IPS-18a (cell line): Measurements from ENCODE around the gene MYH10.

Experiments used
- H3K27ac ChIP-seq: one replicate; pipeline ENCODE4 v1.5.1; 2013; ENCODE audit warnings: low read length
- H3K27me3 ChIP-seq: one replicate; pipeline ENCODE4 v1.6.1; 2013; ENCODE audit warnings: mild to moderate bottlenecking, low read length; ENCODE audit not compliant: control insufficient read depth, insufficient read depth
- H3K36me3 ChIP-seq: one replicate; pipeline ENCODE4 v1.6.1; 2013; ENCODE audit warnings: low read depth, low read length; ENCODE audit not compliant: control insufficient read depth
- H3K4me1 ChIP-seq: one replicate; pipeline ENCODE4 v1.6.1; 2013; ENCODE audit warnings: low read depth, low read length; ENCODE audit not compliant: control insufficient read depth
- H3K4me3 ChIP-seq: one replicate; pipeline ENCODE4 v1.5.1; 2013; ENCODE audit warnings: low read length
- H3K9ac ChIP-seq: one replicate; pipeline ENCODE4 v1.6.1; 2013; ENCODE audit warnings: mild to moderate bottlenecking, low read length, moderate library complexity
- H3K9me3 ChIP-seq: one replicate; pipeline ENCODE4 v1.6.1; 2013; ENCODE audit warnings: low read depth, low read length; ENCODE audit not compliant: control insufficient read depth

Gene MYH10

DNA sequence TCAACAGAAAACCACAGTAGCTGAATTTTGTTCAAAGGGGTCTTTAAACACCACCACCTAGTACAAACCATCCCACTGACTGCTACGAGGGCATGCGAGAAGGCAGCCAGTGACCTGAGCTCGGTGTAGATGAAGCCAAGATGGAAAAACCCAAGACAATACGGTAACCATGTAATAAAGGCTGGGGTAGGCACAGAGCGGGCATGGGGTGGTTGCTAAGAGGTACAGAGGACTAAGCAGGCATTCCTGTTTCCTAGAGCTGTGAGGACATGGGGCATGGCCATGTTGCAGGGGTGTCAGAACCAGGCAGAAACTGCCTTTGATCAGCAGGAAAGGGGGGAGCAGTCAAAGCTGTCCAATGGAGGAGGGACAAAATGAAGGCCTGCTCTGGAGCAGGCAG is 142.8 kb downstream of the MYH10 start:
- H3K9ac ChIP-seq = no peak overlapping the region
- H3K4me3 ChIP-seq = no peak overlapping the region
- H3K27ac ChIP-seq = no peak overlapping the region
- H3K36me3 ChIP-seq = peaks cover 95% of the 10 kb centered on the region
- H3K27me3 ChIP-seq = no peaks in the 10 kb centered on the region
- no peaks in the 10 kb centered on the region for H3K4me1 ChIP-seq
- no peaks in the 10 kb centered on the region for H3K9me3 ChIP-seq

DNA sequence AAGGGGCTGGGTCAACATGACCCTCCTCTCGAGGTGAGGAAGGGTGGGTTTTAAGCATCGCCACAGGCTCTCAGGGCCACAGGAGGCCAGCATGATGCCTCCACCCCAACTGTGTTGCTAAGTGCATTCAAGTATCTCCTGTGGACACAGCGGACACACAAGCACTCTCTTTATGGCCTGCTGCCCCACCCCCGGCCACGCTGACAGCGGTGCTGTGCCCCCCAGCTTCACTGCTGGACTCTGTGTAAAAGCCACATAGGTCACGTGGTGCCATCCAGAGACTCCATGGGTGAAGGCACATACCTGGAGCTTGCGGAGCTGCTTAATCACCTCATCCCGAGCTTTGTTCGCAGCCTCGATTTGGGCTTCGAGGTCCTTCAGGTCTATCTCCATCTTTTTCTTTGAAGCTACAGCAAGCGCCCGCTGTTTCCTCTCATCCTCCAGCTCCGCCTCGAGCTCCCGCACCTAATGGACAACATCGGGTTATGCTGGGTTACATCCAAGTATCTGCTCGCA is 143.3 kb downstream of the MYH10 start:
- Histone ChIP-seq H3K9me3 (no peaks in the 10 kb centered on the region), H3K4me1 (no peaks in the 10 kb centered on the region), H3K27me3 (no peaks in the 10 kb centered on the region), H3K27ac (no peak overlapping the region), H3K9ac (no peak overlapping the region), H3K36me3 (peaks cover 95% of the 10 kb centered on the region), H3K4me3 (no peak overlapping the region)

DNA sequence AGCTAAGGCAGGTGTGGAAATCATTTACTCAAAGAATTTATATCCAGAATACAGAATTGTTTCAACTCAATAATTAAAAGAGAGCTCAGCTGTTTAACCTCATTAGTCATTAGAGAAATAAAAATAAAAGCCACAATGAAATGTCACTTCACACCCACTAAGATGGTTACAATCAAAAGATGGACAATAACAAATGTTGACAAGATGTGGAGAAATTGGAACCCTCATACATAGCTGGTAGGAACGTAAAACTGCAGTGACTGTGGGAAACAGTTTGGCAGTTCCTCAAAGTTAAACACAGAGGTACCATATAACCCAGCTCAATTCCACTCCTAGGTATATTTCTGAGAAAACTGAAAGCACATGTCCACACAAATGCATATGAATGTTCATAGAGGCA is 145.0 kb downstream of the MYH10 start:
- Histone ChIP-seq H3K27ac (no peak overlapping the region), H3K27me3 (no peaks in the 10 kb centered on the region), H3K36me3 (peaks cover 94% of the 10 kb centered on the region), H3K4me3 (no peak overlapping the region), H3K9ac (no peak overlapping the region), H3K4me1 (no peaks in the 10 kb centered on the region), H3K9me3 (no peaks in the 10 kb centered on the region)

DNA sequence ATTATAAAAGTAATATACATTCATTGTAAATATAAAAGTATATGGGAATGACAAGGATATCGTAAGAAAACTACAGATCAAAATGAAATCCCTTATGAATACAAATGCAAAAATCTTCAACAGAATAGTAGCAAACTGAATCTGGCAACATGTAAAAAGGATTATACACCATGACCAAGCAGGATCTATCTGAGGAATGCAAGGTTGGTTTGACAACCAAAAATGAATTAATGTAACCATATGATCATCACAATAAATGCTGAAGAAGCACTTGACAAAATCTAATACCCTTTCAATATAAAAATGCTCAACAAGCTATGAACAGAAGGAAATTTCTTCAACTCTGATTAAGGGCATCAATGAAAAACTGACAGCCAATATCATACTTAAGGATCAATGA is 146.1 kb downstream of the MYH10 start:
- no peaks in the 10 kb centered on the region for H3K4me1 ChIP-seq
- H3K27me3 ChIP-seq = no peaks in the 10 kb centered on the region
- no peak overlapping the region for H3K27ac ChIP-seq
- no peak overlapping the region for H3K9ac ChIP-seq
- H3K9me3 ChIP-seq = no peaks in the 10 kb centered on the region
- H3K36me3 ChIP-seq = peaks cover 94% of the 10 kb centered on the region
- no peak overlapping the region for H3K4me3 ChIP-seq

DNA sequence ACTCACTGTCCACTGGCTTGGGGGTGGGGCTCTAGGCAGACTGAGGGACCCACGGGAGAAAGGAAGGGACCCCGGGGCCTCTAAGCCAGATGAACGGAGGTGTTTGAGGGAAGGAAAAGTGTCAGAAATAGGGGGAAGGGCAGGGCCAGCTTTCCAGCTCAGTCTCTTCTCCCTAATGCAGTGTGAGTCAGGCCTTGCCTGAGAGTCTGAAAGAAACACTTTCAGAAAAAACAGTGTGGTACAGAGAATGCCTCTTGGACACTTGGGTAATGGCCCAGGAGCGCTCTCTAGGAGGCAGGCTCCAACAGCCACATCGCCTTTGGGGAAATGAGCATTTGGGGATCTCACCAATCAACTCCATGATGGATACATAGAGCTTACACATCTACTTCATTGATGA is 148.0 kb downstream of the MYH10 start:
- H3K9me3 ChIP-seq = no peaks in the 10 kb centered on the region
- no peaks in the 10 kb centered on the region for H3K27me3 ChIP-seq
- H3K27ac ChIP-seq = no peak overlapping the region
- H3K36me3 ChIP-seq = peaks cover 95% of the 10 kb centered on the region
- H3K9ac ChIP-seq = no peak overlapping the region
- H3K4me1 ChIP-seq = no peaks in the 10 kb centered on the region
- no peak overlapping the region for H3K4me3 ChIP-seq

DNA sequence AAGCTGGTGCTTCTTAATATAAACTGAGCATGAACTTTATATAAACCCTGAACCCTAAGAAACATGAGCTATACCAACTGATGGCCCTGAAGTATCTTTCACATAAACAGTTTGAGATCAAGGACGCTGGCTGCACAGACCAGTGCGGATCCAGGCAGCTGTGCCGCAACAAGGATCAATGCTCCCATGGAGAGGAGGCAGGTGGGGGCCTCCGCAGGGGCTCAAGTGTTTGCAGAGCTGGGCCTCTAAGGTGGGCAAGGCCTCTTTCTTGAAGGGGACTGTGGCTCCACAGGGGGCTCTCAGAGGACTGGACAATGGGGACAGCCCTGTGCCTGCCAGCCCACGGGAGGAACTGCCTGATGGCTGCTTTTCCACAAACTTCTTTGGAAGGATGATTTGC is 148.8 kb downstream of the MYH10 start:
- Histone ChIP-seq H3K4me3 (no peak overlapping the region), H3K27ac (no peak overlapping the region), H3K4me1 (no peaks in the 10 kb centered on the region), H3K27me3 (no peaks in the 10 kb centered on the region), H3K9me3 (no peaks in the 10 kb centered on the region), H3K9ac (no peak overlapping the region), H3K36me3 (peaks cover 95% of the 10 kb centered on the region)

DNA sequence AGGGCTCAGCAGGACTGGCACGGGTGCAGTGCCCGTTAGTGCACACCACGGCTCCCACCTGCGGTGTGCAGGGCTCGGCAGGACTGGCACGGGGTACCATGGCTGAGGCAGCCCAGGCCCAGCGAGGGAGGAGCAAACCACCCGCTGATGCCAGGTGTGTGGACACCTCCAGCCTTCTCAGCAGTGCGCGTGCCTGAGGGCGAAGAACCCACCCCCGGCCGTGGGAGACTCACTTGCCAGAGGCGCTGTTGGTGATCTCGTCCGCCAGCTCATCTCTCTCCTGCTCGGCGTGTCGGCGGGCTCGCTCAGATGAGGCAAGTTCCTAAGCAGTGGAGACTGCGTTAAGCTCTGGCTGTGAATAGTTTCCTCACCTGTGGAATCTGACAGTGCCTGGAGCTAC is 149.4 kb downstream of the MYH10 start:
- no peaks in the 10 kb centered on the region for H3K9me3 ChIP-seq
- H3K9ac ChIP-seq = no peak overlapping the region
- no peaks in the 10 kb centered on the region for H3K4me1 ChIP-seq
- H3K36me3 ChIP-seq = peaks cover 97% of the 10 kb centered on the region
- no peak overlapping the region for H3K4me3 ChIP-seq
- H3K27me3 ChIP-seq = no peaks in the 10 kb centered on the region
- no peak overlapping the region for H3K27ac ChIP-seq

DNA sequence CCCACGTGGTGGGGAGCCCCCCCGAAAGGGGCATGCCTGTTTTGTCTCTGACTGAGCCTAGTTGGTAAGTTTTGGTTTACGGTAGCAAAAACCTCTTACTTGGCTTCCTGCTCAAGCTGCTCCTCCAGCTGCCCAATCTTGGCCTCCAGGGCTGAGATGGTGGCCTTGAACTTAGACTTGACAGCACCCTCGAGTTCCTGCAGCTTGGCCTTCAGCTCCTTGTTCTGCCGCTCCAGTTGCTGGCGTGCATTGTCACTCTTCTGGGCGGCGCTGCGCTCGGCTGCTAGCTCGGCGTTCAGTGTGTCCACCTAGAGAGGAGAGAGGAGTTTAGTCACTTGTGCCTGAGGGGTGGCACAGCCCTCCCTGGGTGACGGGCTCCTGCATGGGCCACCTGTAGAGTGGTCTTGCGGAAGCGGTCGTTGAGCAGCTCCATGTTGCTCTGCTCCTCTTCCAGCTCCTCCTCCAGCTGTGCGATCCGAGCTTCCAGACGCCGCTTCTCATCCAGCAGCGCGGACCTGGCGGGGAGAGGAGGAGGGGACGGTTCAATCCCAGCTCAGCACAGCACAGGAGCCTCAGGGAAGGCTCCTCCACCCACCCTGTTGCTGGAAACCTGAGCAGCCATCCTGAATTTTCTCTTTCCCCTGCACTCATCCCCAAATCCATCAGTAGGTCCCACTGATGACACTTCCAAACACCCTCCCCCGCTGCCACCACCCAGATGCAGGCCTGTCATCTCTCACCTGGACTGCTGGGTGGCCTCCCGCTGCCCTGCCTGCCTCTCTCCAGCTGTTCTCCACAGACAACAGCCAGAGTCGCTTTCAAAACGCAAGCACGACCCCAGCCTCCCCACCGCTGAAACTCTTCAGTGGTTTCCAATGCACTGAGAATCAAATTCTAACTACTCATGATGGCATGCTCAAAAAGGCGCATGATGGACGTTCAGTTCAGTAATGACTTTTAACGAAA is 150.2 kb downstream of the MYH10 start:
- Histone ChIP-seq H3K4me3 (no peak overlapping the region), H3K4me1 (no peaks in the 10 kb centered on the region), H3K27me3 (no peaks in the 10 kb centered on the region), H3K9me3 (no peaks in the 10 kb centered on the region), H3K9ac (no peak overlapping the region), H3K27ac (no peak overlapping the region), H3K36me3 (peaks cover 97% of the 10 kb centered on the region)

DNA sequence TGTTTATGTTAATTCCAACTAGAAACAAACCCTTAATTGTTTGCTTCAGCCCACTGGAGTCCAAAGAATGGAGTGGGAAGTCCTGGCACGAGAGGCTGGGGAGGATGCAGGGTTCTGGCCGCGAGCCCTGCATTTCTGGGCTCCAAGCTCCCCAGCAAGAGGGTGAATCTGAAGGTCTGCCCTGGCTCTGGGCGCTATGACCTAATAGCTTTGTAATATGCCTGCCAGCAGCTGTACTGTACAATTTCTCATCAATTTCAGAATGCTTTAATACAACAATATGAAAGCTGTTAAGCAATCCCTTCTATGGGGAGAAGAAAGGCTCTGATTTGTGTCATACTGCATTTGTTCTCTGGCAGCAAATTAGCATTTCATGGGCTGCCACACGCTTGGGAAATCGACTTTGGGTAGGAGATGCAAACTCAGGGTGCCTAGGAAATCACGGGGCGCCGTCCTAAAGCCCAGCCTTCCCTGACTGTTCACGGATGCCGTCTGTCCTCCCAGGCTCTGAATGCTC is 151.0 kb downstream of the MYH10 start:
- no peak overlapping the region for H3K27ac ChIP-seq
- H3K9me3 ChIP-seq = no peaks in the 10 kb centered on the region
- peaks cover 98% of the 10 kb centered on the region for H3K36me3 ChIP-seq
- H3K27me3 ChIP-seq = no peaks in the 10 kb centered on the region
- H3K4me1 ChIP-seq = no peaks in the 10 kb centered on the region
- no peak overlapping the region for H3K4me3 ChIP-seq
- H3K9ac ChIP-seq = no peak overlapping the region

DNA sequence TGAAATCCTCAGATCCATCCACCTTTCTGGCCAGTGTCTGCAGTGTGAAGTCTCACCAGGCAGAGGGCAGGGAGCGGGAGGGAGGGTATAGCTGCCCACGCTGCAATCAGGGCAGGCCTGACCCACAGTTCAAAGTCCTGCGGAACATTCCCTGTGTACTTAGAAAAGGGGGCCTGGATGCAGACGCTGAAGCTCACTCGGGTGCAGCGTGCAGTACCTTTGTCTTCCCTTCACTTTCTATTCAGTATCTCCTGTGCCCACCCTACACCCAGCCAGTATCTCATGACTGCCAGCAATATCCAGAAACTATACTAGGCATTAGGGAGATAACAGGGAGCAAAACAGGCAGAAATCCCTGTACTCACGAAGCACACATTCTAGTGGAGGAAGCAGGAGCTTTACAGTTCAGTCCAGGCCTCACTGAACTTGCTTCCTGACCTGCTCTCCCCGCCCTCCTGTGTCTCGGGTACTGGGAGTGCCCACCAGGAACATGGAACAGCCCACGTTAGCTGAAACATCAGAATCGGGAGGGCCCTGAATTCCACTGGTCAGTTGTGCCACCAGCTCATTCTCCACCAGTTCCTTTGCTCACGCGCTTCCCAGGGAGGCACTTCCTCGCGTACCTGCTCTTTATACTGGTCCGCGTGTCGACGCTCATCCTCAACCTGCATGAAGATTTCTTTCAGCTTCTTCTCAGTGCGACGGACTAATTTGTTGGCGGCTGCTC is 152.6 kb downstream of the MYH10 start:
- no peaks in the 10 kb centered on the region for H3K9me3 ChIP-seq
- peaks cover 93% of the 10 kb centered on the region for H3K36me3 ChIP-seq
- no peaks in the 10 kb centered on the region for H3K27me3 ChIP-seq
- H3K27ac ChIP-seq = no peak overlapping the region
- no peak overlapping the region for H3K9ac ChIP-seq
- H3K4me1 ChIP-seq = no peaks in the 10 kb centered on the region
- no peak overlapping the region for H3K4me3 ChIP-seq

DNA sequence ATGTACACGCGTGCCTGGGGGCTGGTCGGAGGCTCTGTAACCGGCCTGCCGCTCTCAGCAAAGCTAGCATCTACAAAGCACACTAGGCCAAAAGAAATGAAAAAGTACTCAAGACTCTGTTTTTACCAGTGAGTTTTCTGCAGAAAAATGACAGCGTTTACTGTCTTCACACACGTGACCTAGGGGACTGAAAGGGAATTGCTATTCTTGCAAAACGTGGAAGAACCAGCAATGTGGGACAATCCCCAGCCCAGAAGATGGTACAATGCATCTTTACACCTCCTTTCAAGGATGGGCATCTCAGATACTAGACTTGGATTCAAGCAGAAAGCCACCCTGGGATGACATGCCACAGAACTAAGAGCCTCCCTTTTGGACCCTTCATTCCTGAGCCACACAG is 153.4 kb downstream of the MYH10 start:
- Histone ChIP-seq H3K9ac (no peak overlapping the region), H3K9me3 (no peaks in the 10 kb centered on the region), H3K4me1 (no peaks in the 10 kb centered on the region), H3K4me3 (no peak overlapping the region), H3K27ac (no peak overlapping the region), H3K36me3 (peaks cover 86% of the 10 kb centered on the region), H3K27me3 (no peaks in the 10 kb centered on the region)
